A549 (cell line): Measurements from ENCODE around the gene REC8. TPM values are rescaled to one million over a fixed set of nuclear protein-coding genes. Genes with fewer than 3 reads are reported as not detected.

ENCODE experiments used
- ATAC-seq, 2 experiments: fragments of 200-7000 bp in 1 of 2; fragments of >200 bp in 1 of 2; cut with Nextera tagmentation in 1 of 2; cut with Tn5 transposase in 1 of 2; 3 replicates each; pipeline versions ENCODE4 v1.8.0 to v1.9.1; 2018 to 2020; ENCODE audit warnings: mild to moderate bottlenecking in 1 of 2, moderate library complexity in 1 of 2
- CTCF ChIA-PET: fragments of 300-600 bp; sonication (Branson Sonifier 250); formaldehyde crosslinking; extraction: SDS; loops from one replicate; lab custom pipeline; 2021; ENCODE audit warnings: antibody characterized with exemption, inconsistent platforms; lab: Yijun Ruan, JAX
- POLR2A ChIA-PET: fragments of 350-600 bp; formaldehyde crosslinking; extraction: SDS; loops from one replicate; lab custom pipeline; 2021; ENCODE audit warnings: antibody characterized with exemption, inconsistent platforms; lab: Yijun Ruan, JAX
- DNase-seq, 2 experiments: peaks; one replicate each; pipeline versions ENCODE4 v3.0.0 to v3.0.0-alpha.2; 2011 to 2016; ENCODE audit warnings: low read depth in 1 of 2, low spot score in 1 of 2
- FAIRE-seq: peaks from 2 replicates; lab custom pipeline; 2011; peaks lifted over from hg19 to GRCh38; lab: Jason Lieb, UNC
- H3K27ac ChIP-seq, 2 experiments: fragments of >200 bp; sonication (Bioruptor Twin); formaldehyde crosslinking; 3 replicates each; pipeline ENCODE4 v1.5.1; 2016 to 2017
- H3K4me1 ChIP-seq: fragments of >200 bp; sonication (Bioruptor Twin); formaldehyde crosslinking; 3 replicates; pipeline ENCODE4 v1.6.1; 2016
- H3K4me2 ChIP-seq: fragments of >200 bp; sonication (Bioruptor Twin); formaldehyde crosslinking; 3 replicates; pipeline ENCODE4 v1.6.1; 2016
- H3K4me3 ChIP-seq: fragments of >200 bp; sonication (Bioruptor Twin); formaldehyde crosslinking; 3 replicates; pipeline ENCODE4 v1.5.1; 2016
- H3K9me3 ChIP-seq: fragments of >200 bp; sonication (Bioruptor Twin); formaldehyde crosslinking; 3 replicates; pipeline ENCODE4 v1.6.1; 2016
- ATOH8 ChIP-seq: fragments of 250-450 bp; sonication (Bioruptor Pico); IDR thresholded peaks from 2 replicates; pipeline ENCODE4 v1.5.0; 2020; ENCODE audit warnings: low read depth, mild to moderate bottlenecking, moderate library complexity
- CBX2 ChIP-seq: fragments of 200-600 bp; sonication (generic); IDR thresholded peaks from 2 replicates; pipeline ENCODE4 v1.6.1; 2016; ENCODE audit warnings: low read depth, mild to moderate bottlenecking, borderline replicate concordance
- CBX8 ChIP-seq: fragments of 200-600 bp; sonication (generic); IDR thresholded peaks from 2 replicates; pipeline ENCODE4 v1.6.1; 2016
- CEBPB ChIP-seq, 2 experiments: fragments of >200 bp in 1 of 2; sonication (Bioruptor Twin) in 1 of 2; formaldehyde crosslinking in 1 of 2; IDR thresholded peaks; 2 replicates each; pipeline ENCODE4 v1.6.1; 2012 to 2016
- CHD4 ChIP-seq: fragments of 200-600 bp; sonication (generic); IDR thresholded peaks from 2 replicates; pipeline ENCODE4 v1.6.1; 2016; ENCODE audit warnings: antibody characterized with exemption, mild to moderate bottlenecking, borderline replicate concordance
- EHF ChIP-seq: fragments of 250-450 bp; sonication (Bioruptor Pico); IDR thresholded peaks from 2 replicates; pipeline ENCODE4 v1.5.0; 2020; ENCODE audit warnings: mild to moderate bottlenecking
- ELK1 ChIP-seq: fragments of 150-350 bp; IDR thresholded peaks from 2 replicates; pipeline ENCODE4 v1.6.1; 2014; ENCODE audit warnings: low read depth, mild to moderate bottlenecking, low read length
- FOSB ChIP-seq: fragments of 250-450 bp; sonication (Bioruptor Pico); IDR thresholded peaks from 2 replicates; pipeline ENCODE4 v1.5.0; 2020; ENCODE audit warnings: mild to moderate bottlenecking, moderate library complexity
- FOSL2 ChIP-seq, 2 experiments: fragments of 450-650 bp in 1 of 2; fragments of >200 bp in 1 of 2; sonication (Bioruptor Twin) in 1 of 2; formaldehyde crosslinking; IDR thresholded peaks; 2 replicates each; pipeline versions ENCODE4 v1.5.0 to v1.6.1; 2016 to 2020; ENCODE audit warnings: mild to moderate bottlenecking in 1 of 2, moderate library complexity in 1 of 2
- HMGXB4 ChIP-seq: fragments of 250-450 bp; sonication (Bioruptor Pico); IDR thresholded peaks from 2 replicates; pipeline ENCODE4 v1.5.0; 2021; ENCODE audit warnings: mild to moderate bottlenecking, moderate library complexity, borderline replicate concordance
- HOXB13 ChIP-seq: fragments of 250-450 bp; sonication (Bioruptor Pico); IDR thresholded peaks from 2 replicates; pipeline ENCODE4 v1.5.0; 2020; ENCODE audit warnings: low read depth, mild to moderate bottlenecking, moderate library complexity
- KDM1A ChIP-seq: fragments of 200-600 bp; sonication (generic); IDR thresholded peaks from 2 replicates; pipeline ENCODE4 v1.6.1; 2016; ENCODE audit warnings: low read depth, mild to moderate bottlenecking
- MAFK ChIP-seq: fragments of 450-650 bp; IDR thresholded peaks from 2 replicates; pipeline ENCODE4 v1.6.1; 2014; ENCODE audit not compliant: partially characterized antibody
- MAZ ChIP-seq: fragments of 150-350 bp; IDR thresholded peaks from 2 replicates; pipeline ENCODE4 v1.6.1; 2014; ENCODE audit warnings: antibody characterized with exemption, low read depth, low read length, borderline replicate concordance
- MYC ChIP-seq: IDR thresholded peaks from 2 replicates; pipeline ENCODE4 v1.6.1; 2012; ENCODE audit warnings: mild to moderate bottlenecking, inconsistent platforms, low read length, improper control_type of control experiment, borderline replicate concordance
- NPAS2 ChIP-seq: fragments of 250-450 bp; sonication (Bioruptor Pico); IDR thresholded peaks from 2 replicates; pipeline ENCODE4 v1.8.0; 2022; ENCODE audit warnings: mild to moderate bottlenecking, moderate library complexity, borderline replicate concordance
- NR3C1 ChIP-seq: fragments of >200 bp; sonication (Bioruptor Twin); formaldehyde crosslinking; IDR thresholded peaks from 3 replicates; pipeline ENCODE4 v1.6.1; 2017
- RAD21 ChIP-seq, 2 experiments: fragments of >200 bp in 1 of 2; sonication (Bioruptor Twin) in 1 of 2; formaldehyde crosslinking in 1 of 2; IDR thresholded peaks in 1 of 2; conservative IDR thresholded peaks in 1 of 2; 2 replicates in 1 of 2; 3 replicates in 1 of 2; pipeline ENCODE4 v1.6.1; 2012 to 2018; ENCODE audit warnings: inconsistent platforms in 1 of 2
- USF2 ChIP-seq: fragments of 450-650 bp; IDR thresholded peaks from 2 replicates; pipeline ENCODE4 v1.6.1; 2014; ENCODE audit warnings: antibody characterized with exemption
- WGBS: methylation state at CpG from one replicate; pipeline ENCODE4 v1.1.6; 2017; ENCODE audit errors: missing lambda C conversion rate; 5-methylcytosine and 5-hydroxymethylcytosine counted together
- polyA plus RNA-seq, 4 experiments: library from polyadenylated mRNA; depleted of rRNA in 3 of 4; stranded (reverse); fragments of >200 nt; fragmentation: RNase III in 1 of 4; extraction: RNeasy Plus Mini Kit Qiagen cat#74134 plus additional on column Dnase treatment in 1 of 4; gene quantifications; 2 replicates in 3 of 4; 3 replicates in 1 of 4; pipeline ENCODE4 v1.2.3, GENCODE V29; 2011 to 2017

REC8 gene
- polyA plus RNA-seq, 2 of the 4 experiments (the other 2 are of a cell fraction): 1.9 to 4.2 TPM

GRCh38 chr14:24204163-24205146 is 32.6 kb downstream of the REC8 start:
- H3K9me3 ChIP-seq: 0 out of 3 replicates have a peak, but pooled peaks cover 3% of the 10 kb centered on the region
- H3K4me1 ChIP-seq: no peaks in the 10 kb centered on the region
- ATAC-seq: peak in 1 of 2 experiments; percentile 23; a peak in 1 of 6 replicates
- no peak overlapping the region for H3K4me3 ChIP-seq
- TF ChIP-seq NR3C1 (no peak), MAFK (peak; percentile 80)
- TF ChIP-seq, all 56 proteins: peak for 1
- Histone ChIP-seq H3K27ac (no peak overlapping the region), H3K4me2 (no peak overlapping the region)
- CTCF ChIA-PET: interaction anchor here (0.7 to 1.4 kb wide), 3 partner anchors 9 to 114 kb away, joined by 3 to 5 read pairs (median 3); no protein-coding TSS in a partner anchor
- POLR2A ChIA-PET: interaction anchor here (4.0 kb wide), 1 partner anchor 9 kb away, joined by 16 read pairs; the partner anchor contains the start of gene TM9SF1
- FAIRE-seq (no peak), DNase-seq (no peak)
- 94% methylated on average over 7 of the region's 7 CpGs for WGBS

GRCh38 chr14:24206260-24207103 is 34.6 kb downstream of the REC8 start:
- no peak for ATAC-seq
- POLR2A ChIA-PET: interaction anchor here (4.0 kb wide), 1 partner anchor 11 kb away, joined by 16 read pairs; the partner anchor contains the start of gene TM9SF1

GRCh38 chr14:24207104-24207551 is 35.2 kb downstream of the REC8 start:
- 92% methylated on average over 5 of the region's 5 CpGs for WGBS
- ChIA-PET CTCF (interaction anchor here (0.7 to 2.4 kb wide), 4 partner anchors 11 to 98 kb away, joined by 3 to 7 read pairs (median 6); partner anchors contain the start of genes TINF2 and TM9SF1), POLR2A (interaction anchor here (4.0 kb wide), 1 partner anchor 12 kb away, joined by 16 read pairs; the partner anchor contains the start of gene TM9SF1)
- H3K4me2 ChIP-seq: no peak overlapping the region
- no peak overlapping the region for H3K27ac ChIP-seq
- ATAC-seq: no peak
- no peak for FAIRE-seq
- no peak overlapping the region for H3K4me3 ChIP-seq
- no peaks in the 10 kb centered on the region for H3K9me3 ChIP-seq
- no peak for DNase-seq
- peaks cover 3% of the 10 kb centered on the region; the same call in 1 of the 3 replicates for H3K4me1 ChIP-seq
- no peak for TF ChIP-seq KDM1A
- no peak for TF ChIP-seq CHD4
- TF ChIP-seq USF2: no peak
- TF ChIP-seq FOSB (CRISPR knock-in tag): no peak
- no peak for TF ChIP-seq MAFK
- no peak for TF ChIP-seq CEBPB (IDR thresholded peaks at IDR 0.05)
- TF ChIP-seq RAD21 (conservative IDR thresholded peaks at IDR 0.05 in 1 of 2, IDR thresholded peaks at IDR 0.05 in 1 of 2): no peak
- TF ChIP-seq ELK1: no peak
- TF ChIP-seq HMGXB4 (CRISPR knock-in tag): no peak
- no peak for TF ChIP-seq CBX2

More at GRCh38 chr14:24206260-24207103, 34.6 kb downstream of the REC8 start:
- Histone ChIP-seq H3K4me1 (no peaks in the 10 kb centered on the region), H3K27ac (no peak overlapping the region), H3K4me3 (no peak overlapping the region), H3K9me3 (0 out of 3 replicates have a peak, but pooled peaks cover 3% of the 10 kb centered on the region), H3K4me2 (no peak overlapping the region)
- TF ChIP-seq HOXB13 (CRISPR knock-in tag): no peak
- no peak for TF ChIP-seq NPAS2 (CRISPR knock-in tag)
- TF ChIP-seq MYC: no peak
- TF ChIP-seq FOSL2 (IDR thresholded peaks at IDR 0.05): no peak
- no peak for TF ChIP-seq FOSL2 (CRISPR knock-in tag; IDR thresholded peaks at IDR 0.05)
- TF ChIP-seq USF2: no peak
- TF ChIP-seq MAFK: no peak
- TF ChIP-seq ATOH8 (CRISPR knock-in tag): no peak
- TF ChIP-seq CBX8: no peak
- no peak for TF ChIP-seq EHF (CRISPR knock-in tag)
- no peak for TF ChIP-seq CEBPB (IDR thresholded peaks at IDR 0.05)
- TF ChIP-seq MAZ: no peak
- DNase-seq: no peak
- CTCF ChIA-PET: interaction anchor here (0.7 to 2.4 kb wide), 7 partner anchors 9 to 225 kb away, joined by 3 to 7 read pairs (median 5); partner anchors contain the start of genes TINF2 and TM9SF1
- no peak for FAIRE-seq
- 96% methylated on average over 11 of the region's 11 CpGs for WGBS
